OCI-LY7 (cell line): Measurements from ENCODE around the gene MMP2. TPM values are rescaled to one million over a fixed set of nuclear protein-coding genes. Genes with fewer than 3 reads are reported as not detected.

Experiments used
- BruUV-seq: library from RNA; stranded (reverse); fragments of 400-500 nt; replicated peaks from 2 replicates; lab custom pipeline; 2021; lab: Mats Ljungman, UMichigan
- CTCF ChIA-PET: fragments of 300-600 bp; sonication (Branson Sonifier 250); formaldehyde crosslinking; loops from one replicate; lab custom pipeline; 2022; ENCODE audit warnings: antibody characterized with exemption; ENCODE audit not compliant: unreplicated experiment; lab: Charles Lee
- POLR2A ChIA-PET: fragments of 300-600 bp; sonication (Branson Sonifier 250); formaldehyde crosslinking; loops from one replicate; lab custom pipeline; 2022; ENCODE audit warnings: antibody characterized with exemption; lab: Charles Lee
- DNase-seq: peaks from one replicate; pipeline ENCODE4 v3.0.0-alpha.2; 2015; ENCODE audit warnings: low spot score
- H2AFZ ChIP-seq: fragments of 200-600 bp; sonication (generic), shearing (Covaris generic); 2 replicates; pipeline ENCODE4 v1.6.1; 2014; ENCODE audit warnings: mild to moderate bottlenecking, antibody characterized with exemption, low read length, moderate library complexity
- H3K27ac ChIP-seq: fragments of 200-600 bp; sonication (generic); 2 replicates; pipeline ENCODE4 v1.5.1; 2014; ENCODE audit warnings: mixed run types, low read depth, mild to moderate bottlenecking, moderate library complexity, low read length, inconsistent platforms; ENCODE audit not compliant: poor library complexity, severe bottlenecking
- H3K36me3 ChIP-seq: fragments of 200-600 bp; sonication (generic); 2 replicates; pipeline ENCODE4 v1.6.1; 2014; ENCODE audit warnings: mild to moderate bottlenecking, antibody characterized with exemption, low read length, moderate library complexity, mixed read lengths; ENCODE audit not compliant: insufficient read depth
- H3K4me1 ChIP-seq: fragments of 200-600 bp; sonication (generic); 2 replicates; pipeline ENCODE4 v1.5.1; 2014; ENCODE audit warnings: mild to moderate bottlenecking, low read length; ENCODE audit not compliant: insufficient read depth, poor library complexity, severe bottlenecking
- H3K4me2 ChIP-seq: fragments of 200-600 bp; sonication (generic); 2 replicates; pipeline ENCODE4 v1.6.1; 2014; ENCODE audit warnings: mild to moderate bottlenecking, low read length
- H3K4me3 ChIP-seq: fragments of 200-600 bp; sonication (generic); 2 replicates; pipeline ENCODE4 v1.5.1; 2014; ENCODE audit warnings: mild to moderate bottlenecking, low read depth, low read length; ENCODE audit not compliant: poor library complexity, severe bottlenecking
- H3K79me2 ChIP-seq: fragments of 200-600 bp; sonication (generic); 2 replicates; pipeline ENCODE4 v1.6.1; 2016; ENCODE audit warnings: low read depth, mild to moderate bottlenecking, low read length, moderate library complexity, mixed read lengths; ENCODE audit not compliant: insufficient read depth
- H3K9me2 ChIP-seq: fragments of 200-600 bp; sonication (generic); 2 replicates; pipeline ENCODE4 v1.6.1; 2016; ENCODE audit warnings: mild to moderate bottlenecking, low read length, mixed read lengths; ENCODE audit not compliant: insufficient read depth
- H3K9me3 ChIP-seq: fragments of 200-600 bp; sonication (generic); 2 replicates; pipeline ENCODE4 v1.6.1; 2014; ENCODE audit warnings: mild to moderate bottlenecking, mixed run types, low read length, mixed read lengths
- H4K20me1 ChIP-seq: fragments of 200-600 bp; sonication (generic); 2 replicates; pipeline ENCODE4 v1.6.1; 2014; ENCODE audit warnings: mild to moderate bottlenecking, antibody characterized with exemption, low read length, moderate library complexity, mixed read lengths; ENCODE audit not compliant: insufficient read depth
- EZH2phosphoT487 ChIP-seq: fragments of 200-600 bp; sonication (generic); IDR thresholded peaks from 2 replicates; pipeline ENCODE4 v1.6.1; 2018; ENCODE audit warnings: low read depth, borderline replicate concordance, mild to moderate bottlenecking, mixed run types, antibody characterized with exemption, low read length, moderate library complexity, mixed read lengths
- intact Hi-C: fragments of 100-400 bp; cut with micrococcal nuclease; formaldehyde crosslinking; loops from one replicate; pipeline ENCODE4 v1.10.0; 2022; ENCODE audit not compliant: unreplicated experiment
- total RNA-seq, 2 experiments: library from RNA; depleted of rRNA in 1 of 2; stranded (reverse); fragments of >200 nt in 1 of 2; shearing (Covaris generic) in 1 of 2; gene quantifications; 2 replicates each; pipeline ENCODE4 v1.2.3, GENCODE V29; 2014 to 2022
- TF ChIP-seq, protein P1 (sequence below): fragments of 200-600 bp; sonication (generic); conservative IDR thresholded peaks from 2 replicates; pipeline ENCODE4 v1.5.1; 2014; ENCODE audit warnings: mild to moderate bottlenecking, antibody characterized with exemption, low read length, moderate library complexity, mixed read lengths

The MMP2 gene
- total RNA-seq, 2 experiments from 2014 or later, result 0.48 TPM; not detected in 1

DNA sequence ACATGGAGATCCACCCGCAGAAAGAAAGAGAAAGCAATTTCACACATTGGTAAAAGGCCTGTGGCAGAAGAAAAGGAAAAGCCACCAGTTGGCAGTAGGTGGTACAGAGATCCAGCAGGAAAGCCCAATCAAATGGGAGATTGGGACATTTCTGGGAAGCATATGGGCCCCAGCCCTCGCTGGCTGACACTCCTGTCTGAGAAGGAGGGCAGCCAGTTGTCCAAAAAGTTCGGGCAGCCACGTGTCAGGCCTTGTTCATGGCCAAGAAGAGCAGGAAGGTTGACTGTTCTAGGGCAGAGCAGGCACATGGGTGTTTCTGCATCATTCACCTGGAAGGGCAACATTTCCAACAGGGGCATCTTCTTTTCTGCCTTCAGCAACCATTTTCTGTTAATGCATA is 45.0 kb upstream of the MMP2 start:
- TF ChIP-seq EZH2phosphoT487, result no peak
- TF ChIP-seq, protein P1, sequence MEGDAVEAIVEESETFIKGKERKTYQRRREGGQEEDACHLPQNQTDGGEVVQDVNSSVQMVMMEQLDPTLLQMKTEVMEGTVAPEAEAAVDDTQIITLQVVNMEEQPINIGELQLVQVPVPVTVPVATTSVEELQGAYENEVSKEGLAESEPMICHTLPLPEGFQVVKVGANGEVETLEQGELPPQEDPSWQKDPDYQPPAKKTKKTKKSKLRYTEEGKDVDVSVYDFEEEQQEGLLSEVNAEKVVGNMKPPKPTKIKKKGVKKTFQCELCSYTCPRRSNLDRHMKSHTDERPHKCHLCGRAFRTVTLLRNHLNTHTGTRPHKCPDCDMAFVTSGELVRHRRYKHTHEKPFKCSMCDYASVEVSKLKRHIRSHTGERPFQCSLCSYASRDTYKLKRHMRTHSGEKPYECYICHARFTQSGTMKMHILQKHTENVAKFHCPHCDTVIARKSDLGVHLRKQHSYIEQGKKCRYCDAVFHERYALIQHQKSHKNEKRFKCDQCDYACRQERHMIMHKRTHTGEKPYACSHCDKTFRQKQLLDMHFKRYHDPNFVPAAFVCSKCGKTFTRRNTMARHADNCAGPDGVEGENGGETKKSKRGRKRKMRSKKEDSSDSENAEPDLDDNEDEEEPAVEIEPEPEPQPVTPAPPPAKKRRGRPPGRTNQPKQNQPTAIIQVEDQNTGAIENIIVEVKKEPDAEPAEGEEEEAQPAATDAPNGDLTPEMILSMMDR, result no peak
- Histone ChIP-seq H3K4me1 (no peaks in the 10 kb centered on the region), H3K36me3 (no peaks in the 10 kb centered on the region), H3K9me2 (no peaks in the 10 kb centered on the region), H3K79me2 (no peaks in the 10 kb centered on the region), H3K9me3 (no peaks in the 10 kb centered on the region), H3K4me2 (no peak overlapping the region), H4K20me1 (no peaks in the 10 kb centered on the region), H2AFZ (no peak overlapping the region), H3K27ac (no peak overlapping the region), H3K4me3 (no peak overlapping the region)
- ChIA-PET POLR2A (no interaction called here), CTCF (no interaction called here)
- no peak for DNase-seq
- no TSS peak for BruUV-seq
- intact Hi-C loops, result no loop called here

DNA sequence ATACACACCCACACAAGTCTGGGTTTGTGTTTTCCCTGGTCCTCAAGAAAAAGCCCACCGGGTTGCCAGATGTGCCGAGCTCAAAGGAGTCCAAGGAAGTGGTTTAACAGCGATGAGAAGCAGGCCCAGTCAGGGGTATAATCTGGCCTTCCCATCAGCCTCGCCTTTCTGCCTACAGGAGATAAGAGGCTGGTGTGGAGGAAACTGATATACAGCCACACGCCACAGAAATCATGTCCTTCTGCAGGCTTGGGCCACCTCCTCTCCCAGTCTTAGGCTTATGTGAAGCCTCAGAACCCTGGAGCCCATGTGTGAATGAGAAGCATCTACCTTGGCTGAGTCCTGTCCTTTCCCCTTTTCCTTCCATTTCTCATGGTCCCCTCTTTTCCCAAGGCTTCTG is 43.6 kb upstream of the MMP2 start:
- no TSS peak for BruUV-seq
- H3K4me2 ChIP-seq, result no peak overlapping the region

DNA sequence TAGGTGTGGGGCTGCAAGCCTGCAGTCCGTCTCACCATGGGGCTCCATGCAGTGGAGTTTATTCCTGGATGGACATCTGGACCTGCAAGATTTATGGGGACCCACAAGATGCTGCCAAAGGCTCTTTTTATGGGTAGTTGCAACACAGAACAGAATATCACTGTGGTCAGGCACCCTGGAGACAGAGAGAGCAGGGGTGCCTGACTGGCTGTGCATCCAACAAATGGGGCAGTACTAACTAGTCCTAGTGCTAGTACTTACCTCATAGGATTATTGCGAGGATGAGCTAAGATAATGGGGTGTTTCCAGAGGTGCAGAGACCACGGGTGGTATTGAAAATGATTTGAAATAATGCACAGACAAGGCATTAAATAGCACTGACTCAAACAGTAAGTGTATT is 42.4 kb upstream of the MMP2 start:
- Histone ChIP-seq H3K4me3 (no peak overlapping the region), H3K27ac (no peak overlapping the region), H4K20me1 (no peaks in the 10 kb centered on the region), H3K9me3 (no peaks in the 10 kb centered on the region), H3K4me2 (no peak overlapping the region), H3K79me2 (no peaks in the 10 kb centered on the region), H3K36me3 (no peaks in the 10 kb centered on the region), H3K9me2 (no peaks in the 10 kb centered on the region), H3K4me1 (no peaks in the 10 kb centered on the region), H2AFZ (no peak overlapping the region)
- no peak for DNase-seq
- no TSS peak for BruUV-seq
- CTCF ChIA-PET, result no interaction called here
- POLR2A ChIA-PET, result no interaction called here
- TF ChIP-seq, protein P1, result no peak
- no peak for TF ChIP-seq EZH2phosphoT487
- intact Hi-C loops, result no loop called here

More for the DNA sequence above, 43.6 kb upstream of the MMP2 start:
- H3K79me2 ChIP-seq, result no peaks in the 10 kb centered on the region
- no peaks in the 10 kb centered on the region for H3K4me1 ChIP-seq
- no peaks in the 10 kb centered on the region for H3K9me3 ChIP-seq
- H3K9me2 ChIP-seq, result no peaks in the 10 kb centered on the region
- TF ChIP-seq, protein P1, result no peak
- no peak for TF ChIP-seq EZH2phosphoT487
- H2AFZ ChIP-seq, result no peak overlapping the region
- POLR2A ChIA-PET, result no interaction called here
- H3K36me3 ChIP-seq, result no peaks in the 10 kb centered on the region
- no peak overlapping the region for H3K4me3 ChIP-seq
- intact Hi-C loops, result no loop called here
- H3K27ac ChIP-seq, result no peak overlapping the region
- CTCF ChIA-PET, result no interaction called here
- no peaks in the 10 kb centered on the region for H4K20me1 ChIP-seq
- DNase-seq, result no peak
